ENCODE results near the gene UBQLN2. TPM values are rescaled to one million over a fixed set of nuclear protein-coding genes. Genes with fewer than 3 reads are reported as not detected.
A peak's percentile ranks its signal among the peaks of the same experiment; 100 is the strongest.

The UBQLN2 gene
- total RNA-seq, 1 donor, result 15.1 TPM

DNA sequence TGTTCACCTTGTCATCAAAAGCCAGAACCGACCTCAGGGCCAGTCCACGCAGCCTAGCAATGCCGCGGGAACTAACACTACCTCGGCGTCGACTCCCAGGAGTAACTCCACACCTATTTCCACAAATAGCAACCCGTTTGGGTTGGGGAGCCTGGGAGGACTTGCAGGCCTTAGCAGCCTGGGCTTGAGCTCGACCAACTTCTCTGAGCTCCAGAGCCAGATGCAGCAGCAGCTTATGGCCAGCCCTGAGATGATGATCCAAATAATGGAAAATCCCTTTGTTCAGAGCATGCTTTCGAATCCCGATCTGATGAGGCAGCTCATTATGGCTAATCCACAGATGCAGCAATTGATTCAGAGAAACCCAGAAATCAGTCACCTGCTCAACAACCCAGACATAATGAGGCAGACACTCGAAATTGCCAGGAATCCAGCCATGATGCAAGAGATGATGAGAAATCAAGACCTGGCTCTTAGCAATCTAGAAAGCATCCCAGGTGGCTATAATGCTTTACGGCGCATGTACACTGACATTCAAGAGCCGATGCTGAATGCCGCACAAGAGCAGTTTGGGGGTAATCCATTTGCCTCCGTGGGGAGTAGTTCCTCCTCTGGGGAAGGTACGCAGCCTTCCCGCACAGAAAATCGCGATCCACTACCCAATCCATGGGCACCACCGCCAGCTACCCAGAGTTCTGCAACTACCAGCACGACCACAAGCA lies 898 bp downstream of the UBQLN2 start:
- peak; percentile 33 for DNase-seq (ENCODE audit: low read depth)
- TF ChIP-seq, protein P1, sequence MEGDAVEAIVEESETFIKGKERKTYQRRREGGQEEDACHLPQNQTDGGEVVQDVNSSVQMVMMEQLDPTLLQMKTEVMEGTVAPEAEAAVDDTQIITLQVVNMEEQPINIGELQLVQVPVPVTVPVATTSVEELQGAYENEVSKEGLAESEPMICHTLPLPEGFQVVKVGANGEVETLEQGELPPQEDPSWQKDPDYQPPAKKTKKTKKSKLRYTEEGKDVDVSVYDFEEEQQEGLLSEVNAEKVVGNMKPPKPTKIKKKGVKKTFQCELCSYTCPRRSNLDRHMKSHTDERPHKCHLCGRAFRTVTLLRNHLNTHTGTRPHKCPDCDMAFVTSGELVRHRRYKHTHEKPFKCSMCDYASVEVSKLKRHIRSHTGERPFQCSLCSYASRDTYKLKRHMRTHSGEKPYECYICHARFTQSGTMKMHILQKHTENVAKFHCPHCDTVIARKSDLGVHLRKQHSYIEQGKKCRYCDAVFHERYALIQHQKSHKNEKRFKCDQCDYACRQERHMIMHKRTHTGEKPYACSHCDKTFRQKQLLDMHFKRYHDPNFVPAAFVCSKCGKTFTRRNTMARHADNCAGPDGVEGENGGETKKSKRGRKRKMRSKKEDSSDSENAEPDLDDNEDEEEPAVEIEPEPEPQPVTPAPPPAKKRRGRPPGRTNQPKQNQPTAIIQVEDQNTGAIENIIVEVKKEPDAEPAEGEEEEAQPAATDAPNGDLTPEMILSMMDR (IDR thresholded peaks at IDR 0.05; ENCODE audit: insufficient read depth, low read depth, low read length), result no peak
- peak overlapping the region; percentile 74 for H3K4me3 ChIP-seq (ENCODE audit: low read depth, low read length)

DNA sequence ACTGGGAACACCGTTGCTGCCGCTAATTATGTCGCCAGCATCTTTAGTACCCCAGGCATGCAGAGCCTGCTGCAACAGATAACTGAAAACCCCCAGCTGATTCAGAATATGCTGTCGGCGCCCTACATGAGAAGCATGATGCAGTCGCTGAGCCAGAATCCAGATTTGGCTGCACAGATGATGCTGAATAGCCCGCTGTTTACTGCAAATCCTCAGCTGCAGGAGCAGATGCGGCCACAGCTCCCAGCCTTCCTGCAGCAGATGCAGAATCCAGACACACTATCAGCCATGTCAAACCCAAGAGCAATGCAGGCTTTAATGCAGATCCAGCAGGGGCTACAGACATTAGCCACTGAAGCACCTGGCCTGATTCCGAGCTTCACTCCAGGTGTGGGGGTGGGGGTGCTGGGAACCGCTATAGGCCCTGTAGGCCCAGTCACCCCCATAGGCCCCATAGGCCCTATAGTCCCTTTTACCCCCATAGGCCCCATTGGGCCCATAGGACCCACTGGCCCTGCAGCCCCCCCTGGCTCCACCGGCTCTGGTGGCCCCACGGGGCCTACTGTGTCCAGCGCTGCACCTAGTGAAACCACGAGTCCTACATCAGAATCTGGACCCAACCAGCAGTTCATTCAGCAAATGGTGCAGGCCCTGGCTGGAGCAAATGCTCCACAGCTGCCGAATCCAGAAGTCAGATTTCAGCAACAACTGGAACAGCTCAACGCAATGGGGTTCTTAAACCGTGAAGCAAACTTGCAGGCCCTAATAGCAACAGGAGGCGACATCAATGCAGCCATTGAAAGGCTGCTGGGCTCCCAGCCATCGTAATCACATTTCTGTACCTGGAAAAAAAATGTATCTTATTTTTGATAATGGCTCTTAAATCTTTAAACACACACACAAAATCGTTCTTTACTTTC lies 1.8 kb downstream of the UBQLN2 start:
- TF ChIP-seq, protein P1 (IDR thresholded peaks at IDR 0.05; ENCODE audit: insufficient read depth, low read depth, low read length), result no peak
- DNase-seq (ENCODE audit: low read depth), result peak; percentile 2
- peak overlapping the region; percentile 74 for H3K4me3 ChIP-seq (ENCODE audit: low read depth, low read length)

DNA sequence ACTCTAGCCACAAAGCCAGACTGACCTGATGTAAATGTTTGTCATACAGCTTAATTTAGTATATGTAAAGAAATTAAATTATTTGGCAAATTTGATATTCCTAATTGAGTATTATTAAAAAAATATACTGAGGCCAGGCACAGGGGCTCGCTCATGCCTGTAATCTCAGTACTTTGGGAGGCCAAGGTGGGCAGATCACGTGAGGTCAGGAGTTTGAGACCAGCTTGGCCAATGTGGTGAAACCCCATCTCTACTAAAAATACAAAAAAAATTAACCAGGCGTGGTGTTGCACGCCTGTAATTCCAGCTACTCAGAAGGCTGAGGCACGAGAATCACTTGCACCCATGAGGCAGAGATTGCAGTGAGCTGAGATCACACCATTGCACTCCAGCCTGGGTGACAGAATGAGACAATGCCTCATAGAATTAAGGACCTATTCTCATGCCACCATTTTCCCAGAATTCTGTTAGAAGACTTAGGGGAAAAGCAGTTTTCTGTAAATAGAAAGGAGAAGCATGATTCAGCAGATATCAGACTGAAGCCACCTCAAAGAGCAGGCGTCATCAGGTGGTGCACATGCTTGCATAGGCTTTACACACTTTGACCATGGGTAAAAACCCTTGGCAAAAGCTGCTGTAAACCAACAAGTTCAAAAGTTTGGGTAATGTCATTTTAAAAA lies 6.1 kb downstream of the UBQLN2 start:
- no peak overlapping the region for H3K4me3 ChIP-seq (ENCODE audit: low read depth, low read length)
- DNase-seq (ENCODE audit: low read depth), result no peak
- TF ChIP-seq, protein P1 (IDR thresholded peaks at IDR 0.05; ENCODE audit: insufficient read depth, low read depth, low read length), result no peak

DNA sequence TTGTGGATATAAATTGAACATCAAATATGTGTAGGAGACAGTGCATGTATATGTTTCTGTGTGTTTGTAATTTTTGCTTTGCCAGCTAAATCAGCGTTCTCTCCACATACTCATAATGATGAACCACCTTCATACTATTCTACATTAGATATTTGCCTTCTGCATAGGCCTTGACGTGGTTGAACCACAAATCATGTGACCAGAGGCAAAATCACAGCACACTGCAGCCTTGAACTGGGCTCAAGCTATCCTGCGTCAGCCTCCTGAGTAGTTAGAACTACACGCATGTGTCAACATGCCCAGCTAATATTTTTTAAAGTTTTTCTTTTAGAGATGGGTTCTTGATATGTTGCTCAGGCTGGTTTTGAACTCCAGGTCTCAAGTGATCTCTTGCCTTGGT lies 9.5 kb downstream of the UBQLN2 start:
- DNase-seq (ENCODE audit: low read depth), result no peak
- TF ChIP-seq, protein P1 (IDR thresholded peaks at IDR 0.05; ENCODE audit: insufficient read depth, low read depth, low read length), result no peak
- no peak overlapping the region for H3K4me3 ChIP-seq (ENCODE audit: low read depth, low read length)

DNA sequence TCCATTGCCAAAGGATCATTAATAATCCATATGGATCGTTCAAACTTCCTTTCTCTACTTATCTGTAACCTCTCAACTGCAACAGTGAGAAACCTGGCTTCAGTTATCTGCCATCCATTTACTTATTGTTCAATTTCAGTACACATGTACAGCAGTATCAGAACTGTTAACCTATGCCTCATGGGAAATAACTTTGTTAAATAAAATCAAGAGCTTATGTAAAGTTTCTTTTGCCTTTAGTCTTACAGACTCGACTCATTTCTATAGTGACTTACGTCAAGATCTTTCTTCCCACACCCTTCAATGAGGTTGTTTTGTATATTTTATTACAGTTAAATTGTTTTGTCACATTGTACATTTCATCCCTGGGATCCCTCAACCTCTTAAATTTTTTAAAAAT lies 11.4 kb downstream of the UBQLN2 start:
- H3K4me3 ChIP-seq (ENCODE audit: low read depth, low read length), result no peak overlapping the region
- TF ChIP-seq, protein P1 (IDR thresholded peaks at IDR 0.05; ENCODE audit: insufficient read depth, low read depth, low read length), result no peak
- DNase-seq (ENCODE audit: low read depth), result no peak

DNA sequence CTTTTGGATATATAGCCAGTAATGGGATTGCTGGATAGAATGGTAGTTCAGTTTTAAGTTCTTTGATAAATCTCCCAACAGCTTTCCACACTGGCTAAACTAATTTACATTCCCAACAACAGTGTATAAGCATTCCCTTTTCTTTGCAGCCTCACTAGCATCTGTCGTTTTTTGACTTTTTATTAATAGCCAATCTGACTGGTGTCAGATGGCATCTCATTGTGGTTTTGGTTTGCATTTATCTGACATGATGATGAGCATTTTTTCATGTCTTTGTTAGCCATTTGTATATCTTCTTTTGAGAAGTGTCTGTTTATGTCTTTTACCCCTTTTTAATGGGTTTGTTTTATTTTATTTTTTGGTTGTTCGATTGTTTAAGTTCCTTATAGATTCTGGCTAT lies 13.3 kb downstream of the UBQLN2 start:
- no peak for DNase-seq (ENCODE audit: low read depth)
- H3K4me3 ChIP-seq (ENCODE audit: low read depth, low read length), result no peak overlapping the region
- TF ChIP-seq, protein P1 (IDR thresholded peaks at IDR 0.05; ENCODE audit: insufficient read depth, low read depth, low read length), result no peak

Measured in fibroblast of villous mesenchyme (primary cell).